Left ventricle myocardium inferior (tissue), 1 donor: Measurements from ENCODE around the gene PPHLN1. TPM values are rescaled to one million over a fixed set of nuclear protein-coding genes. Genes with fewer than 3 reads are reported as not detected.

ENCODE experiments used
- DNase-seq: peaks from one replicate; pipeline ENCODE4 v3.0.0-alpha.2; 2020
- H3K27ac ChIP-seq: fragments of 200-600 bp; replicated peaks from 2 replicates; pipeline ENCODE4 v1.8.0; 2021
- H3K27me3 ChIP-seq: fragments of 200-600 bp; 2 replicates; pipeline ENCODE4 v1.8.0; 2021; ENCODE audit warnings: low read depth
- H3K36me3 ChIP-seq: fragments of 200-600 bp; 2 replicates; pipeline ENCODE4 v1.8.0; 2021
- H3K4me1 ChIP-seq: fragments of 200-600 bp; 2 replicates; pipeline ENCODE4 v1.8.0; 2021
- H3K4me3 ChIP-seq: fragments of 200-600 bp; 2 replicates; pipeline ENCODE4 v1.8.0; 2021; ENCODE audit warnings: mild to moderate bottlenecking, moderate library complexity
- H3K9me3 ChIP-seq: fragments of 200-600 bp; replicated peaks from 2 replicates; pipeline ENCODE4 v1.8.0; 2021
- intact Hi-C: fragments of 100-400 bp; cut with micrococcal nuclease; formaldehyde crosslinking; loops from one replicate; pipeline ENCODE4 v1.11.0; 2022
- total RNA-seq: library from RNA; stranded (reverse); fragmentation: NEBNext Ultra II Directional; extraction: Animal tissue kit (Norgen Biotek cat#: 25700); gene quantifications from one replicate; pipeline ENCODE4 v1.2.1, GENCODE V29; 2021
- TF ChIP-seq, protein P1 (sequence below): fragments of 200-600 bp; IDR thresholded peaks from 2 replicates; pipeline ENCODE4 v1.8.0; 2021; ENCODE audit warnings: antibody characterized with exemption, mild to moderate bottlenecking, borderline replicate concordance
- donor health status: DM: no; HTN: yes; CAD: no; lungs with severe emphysema.

Gene PPHLN1
- total RNA-seq, 1 donor from 2014 or later, result 31.4 TPM

- H3K36me3 ChIP-seq, result peaks cover 11% of the 10 kb centered on the region
- no peak overlapping the region for H3K27ac ChIP-seq
- TF ChIP-seq, protein P1, sequence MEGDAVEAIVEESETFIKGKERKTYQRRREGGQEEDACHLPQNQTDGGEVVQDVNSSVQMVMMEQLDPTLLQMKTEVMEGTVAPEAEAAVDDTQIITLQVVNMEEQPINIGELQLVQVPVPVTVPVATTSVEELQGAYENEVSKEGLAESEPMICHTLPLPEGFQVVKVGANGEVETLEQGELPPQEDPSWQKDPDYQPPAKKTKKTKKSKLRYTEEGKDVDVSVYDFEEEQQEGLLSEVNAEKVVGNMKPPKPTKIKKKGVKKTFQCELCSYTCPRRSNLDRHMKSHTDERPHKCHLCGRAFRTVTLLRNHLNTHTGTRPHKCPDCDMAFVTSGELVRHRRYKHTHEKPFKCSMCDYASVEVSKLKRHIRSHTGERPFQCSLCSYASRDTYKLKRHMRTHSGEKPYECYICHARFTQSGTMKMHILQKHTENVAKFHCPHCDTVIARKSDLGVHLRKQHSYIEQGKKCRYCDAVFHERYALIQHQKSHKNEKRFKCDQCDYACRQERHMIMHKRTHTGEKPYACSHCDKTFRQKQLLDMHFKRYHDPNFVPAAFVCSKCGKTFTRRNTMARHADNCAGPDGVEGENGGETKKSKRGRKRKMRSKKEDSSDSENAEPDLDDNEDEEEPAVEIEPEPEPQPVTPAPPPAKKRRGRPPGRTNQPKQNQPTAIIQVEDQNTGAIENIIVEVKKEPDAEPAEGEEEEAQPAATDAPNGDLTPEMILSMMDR, result peak; percentile 77
- peaks cover 13% of the 10 kb centered on the region for H3K4me1 ChIP-seq
- no peaks in the 10 kb centered on the region for H3K9me3 ChIP-seq
- DNase-seq, result no peak
- intact Hi-C loops, result loop anchor here (5.0 kb wide), 1 partner anchor 200 kb away; no protein-coding TSS in a partner anchor
- H3K27me3 ChIP-seq, result no peaks in the 10 kb centered on the region
- no peak overlapping the region for H3K4me3 ChIP-seq
Measured at GRCh38 chr12:42332301-42333285, 6.6 kb downstream of the PPHLN1 start.

DNA sequence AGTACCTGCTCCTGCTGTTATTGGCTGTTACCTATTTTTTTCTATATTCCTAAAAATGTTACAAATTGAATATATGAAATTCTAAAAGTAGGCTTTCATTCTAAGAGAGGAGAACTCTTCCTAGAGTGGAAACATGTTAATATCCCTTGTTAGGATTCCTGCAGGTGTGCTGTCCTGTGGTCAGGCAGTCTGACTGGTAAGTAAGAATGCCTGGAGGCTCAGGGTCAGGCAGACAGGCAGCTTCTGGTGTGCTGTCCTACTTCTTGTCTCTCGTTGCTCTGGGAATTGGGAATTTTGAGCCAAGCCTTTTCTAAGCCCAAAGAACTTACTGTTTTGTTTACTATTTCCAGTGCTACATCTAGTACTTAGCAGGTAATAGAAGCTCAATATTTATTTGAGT, 10.3 kb downstream of the PPHLN1 start:
- no peak for DNase-seq
- intact Hi-C loops, result no loop called here
- Histone ChIP-seq H3K27ac (no peak overlapping the region), H3K9me3 (no peaks in the 10 kb centered on the region), H3K27me3 (no peaks in the 10 kb centered on the region), H3K4me3 (no peak overlapping the region), H3K36me3 (peaks cover 18% of the 10 kb centered on the region), H3K4me1 (peaks cover 5% of the 10 kb centered on the region)
- TF ChIP-seq, protein P1, result no peak

GRCh38 chr12:42338280-42338679, 12.3 kb downstream of the PPHLN1 start:
- TF ChIP-seq, protein P1, result no peak
- H3K36me3 ChIP-seq, result peaks cover 18% of the 10 kb centered on the region
- DNase-seq, result no peak
- intact Hi-C loops, result no loop called here
- no peaks in the 10 kb centered on the region for H3K9me3 ChIP-seq
- H3K4me1 ChIP-seq, result no peaks in the 10 kb centered on the region
- H3K4me3 ChIP-seq, result no peak overlapping the region
- H3K27ac ChIP-seq, result no peak overlapping the region
- no peaks in the 10 kb centered on the region for H3K27me3 ChIP-seq

DNA sequence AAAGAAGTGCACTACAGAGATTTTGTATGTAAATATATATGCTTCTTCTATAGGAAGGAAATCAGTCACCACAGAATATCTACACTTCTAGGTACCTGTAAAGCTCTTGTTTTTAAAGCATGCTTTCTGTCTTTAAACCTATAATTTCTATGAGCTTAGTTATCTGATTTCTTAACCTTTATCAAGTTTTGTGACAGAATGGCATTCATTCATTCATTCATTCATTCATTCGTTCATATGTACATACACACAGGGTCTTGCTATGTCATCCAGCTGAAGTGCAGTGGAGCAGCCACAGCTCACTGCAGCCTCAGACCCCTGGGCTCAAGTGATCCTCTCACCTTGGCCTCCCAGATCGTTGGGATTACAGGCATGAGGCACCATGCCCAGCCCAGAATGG, 16.1 kb downstream of the PPHLN1 start:
- H3K36me3 ChIP-seq, result peaks cover 8% of the 10 kb centered on the region
- H3K27me3 ChIP-seq, result no peaks in the 10 kb centered on the region
- H3K4me3 ChIP-seq, result no peak overlapping the region
- H3K27ac ChIP-seq, result no peak overlapping the region
- intact Hi-C loops, result no loop called here
- TF ChIP-seq, protein P1, result no peak
- H3K4me1 ChIP-seq, result no peaks in the 10 kb centered on the region
- H3K9me3 ChIP-seq, result no peaks in the 10 kb centered on the region
- no peak for DNase-seq

DNA sequence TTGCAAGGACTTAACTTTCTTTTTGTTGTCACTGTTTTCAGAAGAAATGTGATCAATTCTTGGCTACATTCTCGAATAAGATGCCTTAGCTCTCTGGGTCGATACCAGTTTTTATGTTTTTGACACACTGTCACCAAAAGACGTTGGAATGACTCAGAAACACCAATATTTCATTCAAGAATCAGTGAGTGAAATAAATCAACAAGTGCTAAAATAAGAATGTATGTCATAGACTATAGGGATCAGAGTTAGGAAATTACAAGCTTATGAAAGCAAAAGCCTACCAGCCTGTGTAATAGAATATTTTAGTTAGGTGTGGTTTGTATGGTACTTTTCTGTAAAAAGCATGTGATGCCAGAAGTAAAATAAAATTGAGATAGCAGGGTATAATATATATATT, 17.8 kb downstream of the PPHLN1 start:
- Histone ChIP-seq H3K36me3 (peaks cover 3% of the 10 kb centered on the region), H3K9me3 (no peaks in the 10 kb centered on the region), H3K4me1 (peaks cover 1% of the 10 kb centered on the region), H3K4me3 (no peak overlapping the region), H3K27me3 (no peaks in the 10 kb centered on the region), H3K27ac (no peak overlapping the region)
- DNase-seq, result no peak
- TF ChIP-seq, protein P1, result no peak
- intact Hi-C loops, result no loop called here
